ENCODE measurements around the gene CDH4.

DNA sequence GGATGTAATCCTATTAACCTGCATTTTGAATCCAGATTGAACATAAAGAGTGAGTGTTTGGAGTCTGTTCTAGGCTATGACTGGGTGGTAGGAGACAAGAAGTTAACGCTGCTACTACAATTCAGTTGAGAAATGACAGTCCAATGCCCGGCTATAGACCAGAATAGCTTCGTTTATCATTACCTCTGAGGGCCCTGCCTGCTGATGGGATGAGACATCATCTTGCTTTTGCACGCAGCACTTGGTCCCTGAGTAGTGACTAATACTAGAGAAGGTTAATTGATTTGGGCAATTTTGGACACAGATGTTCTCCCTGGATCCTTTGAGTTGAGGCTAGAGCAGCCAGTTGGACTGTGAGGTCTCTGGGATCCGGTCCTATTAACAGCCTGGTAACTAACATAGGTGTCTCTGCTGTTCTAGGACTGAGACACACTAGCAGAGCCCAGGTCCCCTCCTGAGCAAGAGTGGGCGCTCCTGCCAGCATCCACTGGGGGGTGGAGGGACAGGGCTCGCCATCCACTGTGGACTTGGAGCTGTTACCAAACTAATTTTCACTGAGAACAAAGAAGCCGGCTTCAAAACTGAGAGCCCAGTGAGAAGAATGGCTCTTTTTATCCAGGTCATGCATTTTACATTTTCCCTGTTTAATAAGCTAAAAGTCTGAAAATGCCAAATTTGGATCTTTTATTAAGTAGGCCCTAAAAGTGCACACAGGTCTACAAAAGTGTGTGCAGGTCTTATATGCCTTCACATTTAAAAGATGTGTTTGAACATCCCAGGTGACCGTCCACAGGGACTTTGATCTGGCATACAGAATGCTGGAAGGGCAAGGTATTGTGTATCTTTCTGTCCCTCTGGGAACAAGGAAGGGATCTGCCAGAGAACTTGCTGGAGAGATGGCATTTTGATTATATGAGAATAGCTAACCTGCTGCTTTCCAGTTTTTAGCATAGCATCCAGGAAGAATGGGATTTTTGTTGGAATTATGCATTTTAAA lies 212.5 kb downstream of the CDH4 start:
- TF ChIP-seq, protein P1, sequence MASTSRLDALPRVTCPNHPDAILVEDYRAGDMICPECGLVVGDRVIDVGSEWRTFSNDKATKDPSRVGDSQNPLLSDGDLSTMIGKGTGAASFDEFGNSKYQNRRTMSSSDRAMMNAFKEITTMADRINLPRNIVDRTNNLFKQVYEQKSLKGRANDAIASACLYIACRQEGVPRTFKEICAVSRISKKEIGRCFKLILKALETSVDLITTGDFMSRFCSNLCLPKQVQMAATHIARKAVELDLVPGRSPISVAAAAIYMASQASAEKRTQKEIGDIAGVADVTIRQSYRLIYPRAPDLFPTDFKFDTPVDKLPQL (IDR thresholded peaks at IDR 0.05; ENCODE audit: extremely low read depth, insufficient read length): no peak
- TF ChIP-seq RCOR1 (IDR thresholded peaks at IDR 0.05; ENCODE audit: borderline replicate concordance in 1 of 2, low read depth in 2 of 2, low read length in 2 of 2) (no peak), FUS (optimal IDR thresholded peaks at IDR 0.05; ENCODE audit: low read depth, low read length) (no peak), POLR2A (conservative IDR thresholded peaks at IDR 0.05) (no peak), MCM3 (IDR thresholded peaks at IDR 0.05) (no peak), HEY1 (CRISPR knock-in tag; IDR thresholded peaks at IDR 0.05; ENCODE audit: borderline replicate concordance) (no peak)
- TF ChIP-seq, protein P2, sequence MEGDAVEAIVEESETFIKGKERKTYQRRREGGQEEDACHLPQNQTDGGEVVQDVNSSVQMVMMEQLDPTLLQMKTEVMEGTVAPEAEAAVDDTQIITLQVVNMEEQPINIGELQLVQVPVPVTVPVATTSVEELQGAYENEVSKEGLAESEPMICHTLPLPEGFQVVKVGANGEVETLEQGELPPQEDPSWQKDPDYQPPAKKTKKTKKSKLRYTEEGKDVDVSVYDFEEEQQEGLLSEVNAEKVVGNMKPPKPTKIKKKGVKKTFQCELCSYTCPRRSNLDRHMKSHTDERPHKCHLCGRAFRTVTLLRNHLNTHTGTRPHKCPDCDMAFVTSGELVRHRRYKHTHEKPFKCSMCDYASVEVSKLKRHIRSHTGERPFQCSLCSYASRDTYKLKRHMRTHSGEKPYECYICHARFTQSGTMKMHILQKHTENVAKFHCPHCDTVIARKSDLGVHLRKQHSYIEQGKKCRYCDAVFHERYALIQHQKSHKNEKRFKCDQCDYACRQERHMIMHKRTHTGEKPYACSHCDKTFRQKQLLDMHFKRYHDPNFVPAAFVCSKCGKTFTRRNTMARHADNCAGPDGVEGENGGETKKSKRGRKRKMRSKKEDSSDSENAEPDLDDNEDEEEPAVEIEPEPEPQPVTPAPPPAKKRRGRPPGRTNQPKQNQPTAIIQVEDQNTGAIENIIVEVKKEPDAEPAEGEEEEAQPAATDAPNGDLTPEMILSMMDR (IDR thresholded peaks at IDR 0.05 in 2 of 3, conservative IDR thresholded peaks at IDR 0.05 in 1 of 3; ENCODE audit: insufficient read depth in 2 of 3, low read depth in 1 of 3, low read length in 3 of 3): no peak
- TF ChIP-seq, protein P3, sequence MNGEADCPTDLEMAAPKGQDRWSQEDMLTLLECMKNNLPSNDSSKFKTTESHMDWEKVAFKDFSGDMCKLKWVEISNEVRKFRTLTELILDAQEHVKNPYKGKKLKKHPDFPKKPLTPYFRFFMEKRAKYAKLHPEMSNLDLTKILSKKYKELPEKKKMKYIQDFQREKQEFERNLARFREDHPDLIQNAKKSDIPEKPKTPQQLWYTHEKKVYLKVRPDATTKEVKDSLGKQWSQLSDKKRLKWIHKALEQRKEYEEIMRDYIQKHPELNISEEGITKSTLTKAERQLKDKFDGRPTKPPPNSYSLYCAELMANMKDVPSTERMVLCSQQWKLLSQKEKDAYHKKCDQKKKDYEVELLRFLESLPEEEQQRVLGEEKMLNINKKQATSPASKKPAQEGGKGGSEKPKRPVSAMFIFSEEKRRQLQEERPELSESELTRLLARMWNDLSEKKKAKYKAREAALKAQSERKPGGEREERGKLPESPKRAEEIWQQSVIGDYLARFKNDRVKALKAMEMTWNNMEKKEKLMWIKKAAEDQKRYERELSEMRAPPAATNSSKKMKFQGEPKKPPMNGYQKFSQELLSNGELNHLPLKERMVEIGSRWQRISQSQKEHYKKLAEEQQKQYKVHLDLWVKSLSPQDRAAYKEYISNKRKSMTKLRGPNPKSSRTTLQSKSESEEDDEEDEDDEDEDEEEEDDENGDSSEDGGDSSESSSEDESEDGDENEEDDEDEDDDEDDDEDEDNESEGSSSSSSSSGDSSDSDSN (IDR thresholded peaks at IDR 0.05; ENCODE audit: borderline replicate concordance in 1 of 2, low read depth in 2 of 2, low read length in 2 of 2): no peak
